ENCODE results near the gene HMGA1.

DNA sequence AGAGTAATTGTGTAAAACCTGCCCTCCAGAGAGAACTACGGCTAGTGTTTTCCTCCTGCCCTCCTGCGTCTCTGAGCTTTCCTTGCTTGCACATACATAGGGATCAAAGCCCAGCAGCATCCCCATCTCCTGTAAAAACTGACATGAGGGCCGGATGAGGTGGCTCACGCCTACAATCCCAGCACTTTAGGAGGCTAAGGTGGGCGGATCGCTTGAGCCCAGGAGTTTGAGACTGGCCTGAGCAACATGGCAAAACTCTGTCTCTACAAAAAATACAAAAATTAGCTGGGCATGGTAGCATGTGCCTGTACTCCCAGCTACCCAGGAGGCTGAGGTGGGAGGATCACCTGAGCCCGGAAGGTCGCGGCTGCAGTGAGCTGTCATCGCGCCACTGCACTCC lies 52.5 kb downstream of the HMGA1 start:
- no peak for TF ChIP-seq CTCF (IDR thresholded peaks at IDR 0.05)
- no peak for TF ChIP-seq POLR2A (IDR thresholded peaks at IDR 0.05)

Measured in thyroid gland (tissue), 4 donors.